Left renal cortex interstitium (tissue), 4 donors: ENCODE results near the gene SYNDIG1. TPM values are rescaled to one million over a fixed set of nuclear protein-coding genes. Genes with fewer than 3 reads are reported as not detected.
"Not testable (repeated sequence)": the region's sequence is repeated elsewhere in the genome, so short reads cannot be mapped to it uniquely, and the experiment has no call there.

ENCODE experiments used
- DNase-seq, 4 donors: peaks; one replicate each; pipeline ENCODE4 v3.0.0-alpha.2; 2013; ENCODE audit warnings: low read depth in 4 of 4, low spot score in 2 of 4, missing footprints in 1 of 4
- polyA plus RNA-seq, 4 donors: library from polyadenylated mRNA; unstranded; fragments of 120-200 nt; gene quantifications; one replicate each; pipeline ENCODE4 v1.2.1, GENCODE V29; 2013; ENCODE audit not compliant: insufficient read length in 4 of 4

Gene SYNDIG1
- polyA plus RNA-seq, 4 donors = 7.8 to 9.9 (median 8.9) TPM

DNA sequence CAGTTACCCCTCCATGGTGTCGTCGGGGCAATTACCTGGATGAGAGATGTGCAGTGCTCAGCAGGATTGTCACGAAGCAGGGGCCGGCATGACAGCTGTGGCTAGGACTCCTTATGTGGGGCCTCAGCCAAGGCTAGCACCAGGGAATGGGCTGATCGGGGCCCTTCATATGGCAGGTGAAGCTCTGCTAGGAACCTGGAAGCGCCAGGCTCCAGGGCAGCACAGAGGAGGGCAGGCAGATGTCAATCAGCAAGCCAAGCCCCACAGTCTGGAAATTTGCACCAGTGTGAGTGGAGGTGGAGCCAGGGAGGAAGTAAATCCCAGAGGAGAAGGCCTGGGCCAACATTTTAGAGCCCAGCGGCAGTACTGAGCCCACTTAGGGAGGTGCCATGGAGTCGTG is 21.2 kb downstream of the SYNDIG1 start:
- no peak for DNase-seq

DNA sequence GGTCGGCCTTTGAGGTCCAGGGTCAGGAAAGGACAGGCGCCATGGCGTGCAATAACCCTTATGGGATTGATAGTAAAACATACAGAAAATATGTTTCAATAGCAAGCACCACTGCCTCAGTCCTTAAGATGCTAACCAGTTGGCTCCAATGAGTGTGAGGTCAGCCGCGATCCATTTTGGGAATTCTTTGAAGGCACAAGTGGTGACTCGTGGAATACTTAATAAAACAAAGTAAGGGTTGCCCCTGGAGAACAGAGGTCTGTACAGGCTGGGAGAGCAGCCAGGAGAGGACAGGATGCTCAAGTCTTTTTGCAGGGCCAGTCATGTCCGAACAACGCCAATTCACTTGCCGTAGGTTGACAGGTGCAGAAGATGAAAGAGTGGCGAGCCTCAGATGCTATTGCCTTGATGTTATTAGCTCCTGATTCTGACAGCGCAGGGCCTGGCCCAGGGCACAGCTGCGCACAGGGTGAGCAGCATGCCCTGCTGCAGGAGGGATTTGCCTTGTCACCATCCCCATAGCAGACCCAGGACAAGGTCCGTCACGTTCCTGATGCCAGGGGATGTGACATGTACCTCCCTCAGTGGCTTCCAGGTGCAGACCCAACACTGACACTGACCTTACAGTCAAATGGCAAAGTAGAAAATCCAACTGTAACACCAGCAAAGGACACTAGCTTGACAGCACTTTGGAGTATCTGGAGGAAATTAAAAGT is 21.8 kb downstream of the SYNDIG1 start:
- DNase-seq = no peak

DNA sequence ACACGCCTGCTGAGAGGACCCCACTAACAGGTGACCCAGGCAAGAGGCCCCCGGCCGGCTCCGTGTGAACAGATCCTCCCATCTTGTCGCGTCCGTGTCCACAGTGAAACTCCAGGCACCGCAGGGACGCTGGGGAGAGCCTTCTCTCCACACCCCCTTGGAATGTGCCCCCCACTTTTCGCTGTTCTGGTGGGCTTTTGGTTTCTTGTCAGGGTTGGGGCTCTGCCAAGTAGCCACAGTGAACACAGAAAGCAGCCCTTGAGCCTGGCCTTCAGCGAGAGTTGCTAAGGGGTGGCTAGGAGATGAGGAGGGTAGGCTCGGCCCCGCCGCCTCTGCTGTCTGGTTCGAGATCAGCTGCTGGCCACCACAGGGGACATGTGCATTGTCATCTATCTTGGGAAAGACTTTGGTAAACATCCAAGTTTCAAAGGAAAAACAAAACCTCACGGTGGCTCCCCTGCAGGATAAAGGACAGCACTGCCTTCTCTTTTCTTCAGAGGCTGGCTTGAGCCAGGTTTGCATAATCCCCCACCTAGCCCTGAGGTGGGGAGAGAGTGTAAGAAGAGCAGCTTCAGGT is 22.7 kb downstream of the SYNDIG1 start:
- DNase-seq = no peak

DNA sequence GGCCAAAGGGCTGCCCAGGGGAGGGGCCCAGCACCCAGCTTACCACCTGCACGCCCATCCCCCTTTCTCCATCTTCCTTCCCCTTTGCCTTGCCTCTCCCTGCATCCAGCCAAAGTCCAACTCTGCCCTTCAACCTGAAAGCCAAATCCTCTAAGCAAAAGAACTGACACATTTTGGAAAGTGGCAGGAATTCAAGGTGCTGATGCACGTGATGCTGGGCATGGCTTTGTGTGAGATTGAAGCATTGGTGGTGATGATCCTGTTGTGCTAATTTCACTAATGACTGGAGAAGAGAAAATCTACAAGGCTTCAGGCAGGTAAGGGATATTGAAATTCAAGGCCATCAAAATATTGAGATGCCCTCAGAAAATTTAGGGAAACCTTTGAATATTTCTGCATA is 23.3 kb downstream of the SYNDIG1 start:
- no peak for DNase-seq

DNA sequence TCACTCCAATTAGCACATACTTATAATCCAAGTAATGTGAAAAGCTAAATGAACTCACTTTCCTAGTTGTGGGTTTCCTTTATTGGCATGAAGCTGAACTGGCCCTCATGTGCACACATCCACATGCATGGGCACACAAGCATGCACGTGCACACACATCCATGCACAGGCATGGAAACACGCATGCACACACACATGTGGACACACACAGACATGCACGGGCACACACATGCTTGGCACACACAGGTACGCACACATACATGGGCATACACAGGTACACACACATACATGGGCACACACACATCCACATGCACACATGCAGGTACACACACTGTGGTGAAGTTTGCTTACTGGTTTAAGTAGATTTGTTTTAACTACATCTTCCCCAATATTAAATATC is 23.8 kb downstream of the SYNDIG1 start:
- no peak for DNase-seq

DNA sequence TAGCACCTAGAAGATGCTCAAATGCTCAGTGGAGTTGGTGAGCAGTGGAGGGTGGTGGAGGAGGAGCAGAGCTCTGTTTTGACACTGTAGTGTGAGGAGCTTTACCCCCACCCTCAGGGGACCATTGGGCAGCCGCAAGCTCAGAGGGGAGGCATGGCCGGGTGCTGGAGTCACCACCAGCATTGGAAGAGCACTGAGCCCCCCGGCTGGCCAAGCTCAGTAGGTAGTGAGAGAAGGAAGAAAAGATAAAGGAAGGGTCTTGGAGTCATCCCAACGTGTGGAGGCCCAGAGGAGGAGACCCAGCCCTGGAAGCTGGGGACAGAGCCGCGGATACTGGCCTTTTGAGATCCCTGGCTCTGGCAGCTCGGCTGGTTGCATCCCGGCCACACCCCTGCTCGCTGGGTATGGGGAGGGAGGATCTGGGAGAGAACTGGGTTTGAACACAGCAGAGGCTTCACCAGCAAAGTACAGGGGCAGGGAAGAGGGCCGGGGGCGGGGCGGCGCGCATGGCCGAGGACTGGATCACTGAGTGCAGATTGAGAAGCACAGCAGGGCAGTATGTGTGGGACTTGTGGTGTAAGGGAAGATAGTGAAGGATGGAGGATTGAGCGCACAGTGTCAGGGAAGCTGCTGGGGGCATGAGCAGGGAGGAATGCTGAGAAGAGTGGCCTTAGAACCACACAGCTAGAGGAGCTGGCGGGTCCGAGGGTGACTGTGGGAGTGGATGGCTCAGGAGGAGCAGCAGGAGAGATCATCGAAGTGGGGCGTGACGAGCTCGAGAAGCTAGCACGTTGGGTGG is 24.4 kb downstream of the SYNDIG1 start:
- no peak for DNase-seq

DNA sequence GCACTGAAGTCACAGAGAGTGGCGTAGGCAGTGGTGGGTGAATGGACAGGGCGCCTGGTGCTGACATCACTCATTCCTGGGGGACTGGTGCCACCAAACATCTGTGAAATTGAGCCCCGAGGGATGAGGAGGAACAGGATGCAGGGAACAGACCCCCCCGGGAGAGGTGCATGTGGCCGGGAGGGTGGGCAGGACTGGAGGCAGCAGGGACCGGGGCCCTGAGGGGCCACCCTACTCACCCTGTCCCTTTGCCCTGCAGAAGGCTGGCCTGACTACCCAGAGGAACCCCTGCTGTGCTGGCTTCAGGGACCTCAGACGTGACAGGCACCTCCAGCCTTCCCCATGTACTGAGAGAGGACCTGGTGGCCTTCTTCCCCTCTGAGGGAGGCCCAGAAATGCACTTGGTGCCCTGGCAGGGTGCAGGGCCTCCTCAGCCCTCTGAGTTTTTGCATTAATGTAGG is 25.1 kb downstream of the SYNDIG1 start:
- DNase-seq = no peak

DNA sequence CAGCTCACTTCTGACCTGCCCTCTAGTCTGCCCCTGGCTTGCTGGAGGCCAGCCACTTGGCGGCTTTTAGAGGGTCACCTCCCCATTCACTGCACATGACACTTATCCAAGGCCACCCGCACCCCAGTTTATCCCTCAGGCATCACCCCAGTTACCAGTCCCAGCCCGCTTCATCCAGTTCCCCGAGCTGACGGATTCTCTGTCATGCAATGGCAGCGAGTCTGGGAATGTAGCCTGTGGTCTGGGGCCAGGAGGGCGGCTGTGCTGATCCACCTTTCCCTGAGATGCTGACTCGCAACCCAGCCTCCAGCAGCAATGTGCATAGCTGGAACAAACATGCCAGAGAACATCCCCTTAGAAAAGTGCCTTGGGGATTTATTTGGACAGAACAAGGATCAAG is 25.8 kb downstream of the SYNDIG1 start:
- no peak for DNase-seq

DNA sequence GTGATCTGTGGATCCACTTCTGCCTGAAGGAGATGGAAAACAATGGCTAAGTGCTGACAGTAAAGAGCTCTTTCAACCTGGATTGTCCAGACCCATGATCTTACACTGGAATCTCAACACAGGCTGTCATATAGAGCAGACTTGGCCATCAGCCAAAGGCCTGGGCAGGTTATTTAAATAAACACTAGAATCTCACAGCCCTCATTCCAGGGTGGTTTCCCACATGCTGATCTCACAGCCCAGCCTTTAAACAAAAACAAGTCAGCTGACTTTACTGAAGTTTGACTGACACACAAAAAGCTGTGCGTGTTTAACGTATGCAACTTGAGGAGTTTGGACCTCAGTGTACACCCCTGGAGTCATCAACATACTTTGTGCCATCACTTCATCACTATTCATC is 28.4 kb downstream of the SYNDIG1 start:
- no peak for DNase-seq

DNA sequence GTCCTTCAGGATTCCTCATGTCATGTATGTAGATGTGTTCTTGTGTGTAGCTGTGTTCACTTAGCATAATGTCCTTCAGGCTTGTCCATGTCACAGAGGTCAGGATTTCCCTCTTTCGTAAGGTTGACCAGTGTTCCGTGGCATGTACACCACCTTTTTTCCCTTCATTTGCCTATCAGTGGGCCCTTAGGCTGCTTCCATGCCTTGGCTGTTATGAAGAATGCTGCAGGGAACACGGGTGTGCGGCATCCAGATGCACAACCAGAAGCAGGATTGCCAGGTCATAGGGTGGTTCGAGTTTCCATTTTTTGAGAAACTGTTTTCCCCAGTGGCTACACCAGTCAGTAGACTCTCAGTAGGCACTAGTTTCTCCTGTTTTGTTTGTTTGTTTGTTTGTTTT is 29.2 kb downstream of the SYNDIG1 start:
- no peak for DNase-seq

DNA sequence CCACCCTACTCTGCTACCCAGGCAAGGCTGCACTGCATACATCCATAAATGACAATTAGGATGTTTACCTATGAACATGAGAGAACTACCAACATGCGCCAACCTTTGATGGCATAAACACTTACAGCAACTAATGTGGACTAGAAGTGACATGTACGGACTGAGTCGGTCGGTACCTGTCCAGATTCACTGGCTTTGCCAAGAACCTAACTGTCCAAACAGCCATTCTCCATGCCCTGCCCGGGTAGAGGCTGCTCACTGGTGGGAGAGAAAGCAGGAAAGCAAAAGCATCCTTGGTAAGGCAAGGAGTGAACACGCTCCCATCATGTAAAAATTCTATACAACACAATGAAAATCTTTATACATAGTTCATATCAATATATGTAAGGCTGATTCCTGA is 30.0 kb downstream of the SYNDIG1 start:
- DNase-seq = no peak

DNA sequence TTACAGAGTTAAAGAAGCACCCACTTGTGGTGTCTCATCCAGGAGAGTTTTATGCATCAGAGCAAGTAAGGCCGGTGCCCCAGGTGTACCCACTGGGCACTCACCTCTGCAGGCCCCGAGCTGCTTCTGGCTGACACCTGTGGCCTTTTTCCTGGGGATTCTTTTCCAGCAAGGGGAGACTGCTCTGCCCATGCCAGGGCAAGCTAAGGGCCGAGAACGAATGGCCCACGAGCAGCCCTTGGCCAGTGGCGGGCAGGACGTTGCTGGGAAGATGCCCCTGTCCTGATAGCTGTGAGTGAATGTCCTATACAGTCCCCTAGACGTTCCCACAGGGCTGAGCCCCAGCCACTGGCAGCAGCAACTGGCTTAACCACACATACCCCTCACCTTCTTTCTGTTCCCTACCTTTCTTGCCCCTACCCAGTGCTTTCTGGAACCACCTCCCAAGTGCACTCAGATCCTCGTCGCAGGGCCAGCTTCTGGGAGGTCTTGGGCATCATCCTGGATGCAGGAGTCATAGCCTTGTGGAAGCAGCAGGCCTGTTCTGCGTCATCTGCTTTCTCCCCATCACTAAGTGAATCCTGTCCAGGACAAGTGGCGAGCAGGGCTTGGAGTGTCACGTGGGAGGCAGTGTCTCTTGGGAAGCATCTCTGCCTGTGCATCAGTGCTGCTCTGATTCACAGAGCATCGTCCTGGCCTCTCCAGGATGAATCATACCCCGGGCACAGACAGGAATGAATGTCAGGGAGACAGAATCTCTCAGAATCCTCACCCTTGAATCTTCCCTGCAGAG is 32.5 kb downstream of the SYNDIG1 start:
- DNase-seq = no peak

DNA sequence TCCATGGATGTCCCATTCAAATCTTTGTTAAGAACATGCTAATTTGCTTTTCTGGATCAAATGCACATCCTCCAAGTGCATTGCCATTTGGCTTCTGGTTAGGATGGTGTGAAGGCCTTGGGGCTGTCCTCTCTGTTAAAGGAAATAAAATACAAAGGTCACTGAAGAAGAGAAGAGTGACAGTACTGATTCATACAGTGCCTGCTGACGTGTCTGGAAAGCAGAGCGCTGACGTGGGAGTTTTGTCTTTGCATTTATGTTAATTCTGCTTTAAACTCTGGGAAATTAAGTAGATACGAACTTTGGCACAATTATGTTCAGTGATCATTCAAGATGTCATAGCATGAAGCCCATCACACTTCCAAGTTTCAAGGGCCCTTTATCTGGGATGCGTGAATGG is 33.2 kb downstream of the SYNDIG1 start:
- DNase-seq = no peak

DNA sequence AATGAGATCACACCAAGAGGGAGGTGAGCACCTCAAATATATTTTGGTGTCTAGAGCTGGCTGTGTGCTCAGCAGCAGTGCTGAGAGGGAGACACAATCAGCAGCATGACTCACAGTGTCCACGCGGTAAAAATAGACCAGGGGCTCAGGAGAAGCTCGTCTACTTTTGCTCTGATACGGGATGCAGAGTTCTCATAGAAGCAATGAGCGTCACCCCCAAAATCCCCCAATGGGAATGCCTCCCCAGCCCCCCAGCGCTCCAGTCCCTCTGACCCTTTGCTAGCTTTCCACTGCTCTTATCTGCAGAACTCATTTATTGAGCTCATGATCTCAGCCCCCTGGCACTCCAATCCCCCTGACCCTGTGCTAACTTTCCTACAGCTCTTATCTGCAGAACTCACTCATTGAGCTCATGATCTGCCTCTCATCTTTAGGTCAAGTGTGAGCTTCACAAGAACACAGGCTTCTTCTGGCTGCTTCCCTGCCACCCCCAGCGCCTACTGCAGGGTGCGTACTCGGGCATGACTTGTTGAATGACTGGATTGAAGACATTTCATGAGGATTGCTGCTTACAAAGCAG is 34.0 kb downstream of the SYNDIG1 start:
- no peak for DNase-seq

DNA sequence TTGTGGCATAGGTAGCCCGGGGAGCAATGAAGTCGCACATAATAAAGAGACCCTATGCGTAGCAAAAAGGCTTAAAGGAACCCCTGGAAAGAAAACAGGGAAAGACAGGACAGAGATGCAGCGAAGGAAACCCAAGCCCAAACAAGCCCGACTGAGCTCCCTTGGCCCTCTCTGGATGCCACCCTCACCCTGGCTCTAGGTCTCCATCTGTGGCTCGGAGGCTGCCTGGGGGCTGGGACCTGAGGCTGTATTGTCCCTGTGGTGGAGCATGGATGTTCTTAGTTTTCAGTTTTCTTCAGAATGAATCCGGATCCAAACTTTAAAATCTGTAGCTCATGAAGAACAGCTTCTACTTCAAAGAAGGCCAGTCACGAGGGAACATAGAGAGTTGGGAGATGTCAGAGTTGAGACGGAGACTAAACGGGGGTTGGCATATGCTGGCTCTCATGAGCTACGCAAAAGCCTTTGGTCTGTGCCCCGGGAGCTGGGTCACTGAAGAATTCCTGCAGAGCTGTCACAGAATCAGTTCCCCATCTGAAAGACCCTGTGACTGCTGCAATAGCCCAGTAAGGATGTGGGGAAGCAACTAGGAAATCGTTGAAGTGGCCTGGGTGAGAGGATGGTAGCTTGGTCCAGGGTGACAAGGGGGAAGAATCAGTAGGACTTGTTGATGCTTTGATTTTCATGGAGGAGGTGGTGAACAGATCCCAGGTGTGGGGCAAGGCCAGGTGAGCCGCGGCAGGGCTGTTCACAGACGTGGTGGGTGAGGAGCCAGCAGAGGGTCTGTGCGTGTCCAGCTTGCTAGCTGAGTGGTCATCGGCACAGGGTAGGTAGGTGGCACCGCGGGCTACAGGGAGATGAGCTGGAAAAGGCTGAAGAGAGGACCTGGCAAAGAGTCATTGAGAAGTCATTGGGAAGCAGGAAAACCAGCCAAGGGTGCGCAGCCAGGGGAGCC is 35.2 kb downstream of the SYNDIG1 start:
- no peak for DNase-seq

DNA sequence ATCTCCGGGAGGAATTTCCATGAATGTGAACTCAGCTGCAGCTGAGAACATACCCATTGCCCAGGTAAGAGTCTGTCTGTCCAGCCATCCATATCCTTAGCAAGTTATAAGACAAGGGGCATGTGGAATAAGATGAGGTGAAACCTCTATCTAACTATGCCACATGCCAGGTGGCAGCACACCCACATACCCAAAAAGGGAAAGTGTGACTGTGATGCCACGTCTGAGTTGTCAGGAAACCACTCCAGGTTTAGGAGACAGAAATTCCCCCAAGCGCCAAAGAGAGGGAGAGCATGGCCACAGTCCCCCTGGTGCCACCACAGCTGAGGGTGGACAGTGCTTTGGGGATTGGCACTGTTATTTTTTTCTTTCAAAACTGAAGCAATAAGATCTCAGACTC is 36.7 kb downstream of the SYNDIG1 start:
- no peak for DNase-seq

DNA sequence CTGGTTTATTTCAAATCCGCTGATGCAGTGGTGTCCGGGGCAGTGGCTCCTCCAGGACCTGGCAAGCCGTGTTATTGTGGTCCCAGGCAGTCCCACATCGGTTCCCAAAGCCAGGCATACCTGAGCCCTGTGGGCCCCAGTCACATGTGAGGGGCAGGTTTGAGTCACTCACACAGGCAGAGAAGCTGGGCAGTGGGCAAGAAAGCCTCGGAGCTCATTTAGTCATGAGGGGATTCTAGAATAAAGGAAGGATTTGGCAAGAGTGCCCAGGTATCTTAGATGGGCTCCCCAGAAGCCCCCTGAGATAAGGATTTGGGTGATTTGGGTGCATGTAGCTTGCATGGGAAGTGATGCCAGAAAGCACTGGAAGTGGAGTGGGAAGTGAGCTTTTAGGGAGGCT is 37.3 kb downstream of the SYNDIG1 start:
- no peak for DNase-seq

DNA sequence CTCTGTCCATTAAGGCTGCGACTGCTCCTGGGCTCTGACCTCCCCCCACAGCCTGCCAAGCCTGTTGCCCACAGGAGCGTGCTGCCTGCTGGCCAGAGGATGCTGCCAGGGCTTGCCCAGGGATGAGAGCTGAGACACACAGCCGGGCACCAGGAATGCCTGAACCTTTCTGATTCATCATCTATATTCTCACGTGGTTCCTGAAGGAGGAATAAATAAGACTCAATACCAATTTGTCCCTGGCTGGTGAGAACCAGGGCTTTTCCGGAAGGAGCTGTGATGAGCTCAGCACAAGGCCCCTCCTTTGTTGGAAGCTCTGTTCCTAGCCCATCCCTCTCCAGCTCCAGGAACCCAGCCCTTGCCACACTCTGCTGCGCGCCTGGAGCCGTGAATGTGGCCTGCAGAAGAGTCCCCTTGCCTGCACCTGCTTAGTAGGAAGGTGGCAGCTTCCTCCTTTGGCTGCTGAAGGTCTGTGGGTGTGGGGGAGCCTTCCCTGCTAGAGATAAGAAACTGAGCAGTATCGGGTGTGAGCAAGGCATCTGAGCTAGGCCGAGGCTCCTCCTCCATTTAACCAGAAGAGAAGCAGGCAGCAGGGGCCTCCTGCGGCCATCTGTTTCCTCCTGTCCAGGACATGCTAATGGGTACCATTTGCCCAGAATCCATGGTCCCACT is 37.9 kb downstream of the SYNDIG1 start:
- no peak for DNase-seq

DNA sequence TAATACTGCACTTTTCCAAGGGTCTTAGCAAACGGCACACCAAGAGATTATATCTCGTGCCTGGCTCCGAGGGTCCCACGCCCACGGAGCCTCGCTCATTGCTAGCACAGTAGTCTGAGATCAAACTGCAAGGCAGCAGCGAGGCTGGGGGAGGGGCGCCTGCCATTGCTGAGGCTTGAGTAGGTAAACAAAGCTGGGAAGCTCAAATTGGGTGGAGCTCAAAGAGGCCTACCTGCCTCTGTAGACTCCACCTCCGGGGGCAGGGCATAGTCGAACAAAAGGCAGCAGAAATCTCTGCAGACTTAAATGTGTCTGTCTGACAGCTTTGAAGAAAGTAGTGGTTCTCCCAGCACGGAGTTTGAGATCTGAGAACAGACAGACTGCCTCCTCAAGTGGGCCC is 43.0 kb downstream of the SYNDIG1 start:
- DNase-seq = not testable (repeated sequence)
